Endothelial cell of hepatic sinusoid (primary cell): ENCODE measurements around the gene C12orf57.

Experiments used
- in situ Hi-C: cut with HindIII; loops from 2 replicates; pipeline ENCODE4 v1.10.0; 2017; ENCODE audit warnings: low sequenced_read_pairs

Gene C12orf57

GRCh38 chr12:6936636-6937480 lies 7.0 kb upstream of the C12orf57 start:
- in situ Hi-C loops = no loop called here

DNA sequence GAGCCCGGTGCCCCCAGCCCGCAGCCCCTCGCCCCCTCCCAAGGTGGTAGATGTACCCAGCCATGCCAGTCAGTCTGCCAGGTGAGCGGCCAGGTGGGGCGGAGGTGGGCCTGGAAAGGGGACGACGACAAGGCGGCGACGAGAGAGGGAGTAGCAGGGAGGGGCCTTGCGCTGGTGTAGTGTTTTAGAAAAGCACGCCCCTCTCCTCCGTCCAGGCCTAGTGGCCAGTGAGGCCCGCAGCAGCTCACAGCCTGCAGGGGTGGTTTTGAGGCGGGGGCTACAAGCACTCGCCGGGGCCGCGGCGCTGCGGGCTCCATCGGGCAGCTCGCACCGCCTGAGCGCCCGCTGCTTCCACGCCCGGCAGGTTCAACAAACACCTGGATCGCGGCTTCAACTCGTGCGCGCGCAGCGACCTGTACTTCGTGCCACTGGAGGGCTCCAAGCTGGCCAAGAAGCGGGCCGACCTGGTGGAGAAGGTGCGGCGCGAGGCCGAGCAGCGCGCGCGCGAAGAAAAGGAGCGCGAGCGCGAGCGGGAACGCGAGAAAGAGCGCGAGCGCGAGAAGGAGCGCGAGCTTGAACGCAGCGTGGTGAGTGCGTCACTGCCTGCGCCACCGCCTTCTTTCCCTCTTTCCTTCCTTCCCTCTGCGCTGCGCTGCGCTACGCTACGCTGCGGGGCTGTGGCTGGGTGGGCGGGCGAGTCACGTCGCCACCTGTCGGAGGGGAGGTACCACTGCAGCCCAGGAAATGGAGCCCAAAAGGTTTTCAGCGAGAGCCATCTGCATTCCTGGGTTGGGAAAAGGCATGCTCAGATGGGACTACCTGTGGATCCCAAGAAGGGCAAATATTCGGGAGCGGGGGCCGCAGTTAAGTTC lies 6.1 kb upstream of the C12orf57 start:
- in situ Hi-C loops = no loop called here

- in situ Hi-C loops = no loop called here
These were observed 5.2 kb upstream of the C12orf57 start for GRCh38 chr12:6938353-6939190.

GRCh38 chr12:6939191-6939540 lies 4.7 kb upstream of the C12orf57 start:
- in situ Hi-C loops = no loop called here

- in situ Hi-C loops = no loop called here
These were observed 2.6 kb upstream of the C12orf57 start for GRCh38 chr12:6941267-6941666.

GRCh38 chr12:6941782-6942181 lies 2.0 kb upstream of the C12orf57 start:
- in situ Hi-C loops = no loop called here

- in situ Hi-C loops = no loop called here
These were observed 1.5 kb upstream of the C12orf57 start for GRCh38 chr12:6942331-6942665.

GRCh38 chr12:6943389-6943721 lies 467 bp upstream of the C12orf57 start:
- in situ Hi-C loops = no loop called here

DNA sequence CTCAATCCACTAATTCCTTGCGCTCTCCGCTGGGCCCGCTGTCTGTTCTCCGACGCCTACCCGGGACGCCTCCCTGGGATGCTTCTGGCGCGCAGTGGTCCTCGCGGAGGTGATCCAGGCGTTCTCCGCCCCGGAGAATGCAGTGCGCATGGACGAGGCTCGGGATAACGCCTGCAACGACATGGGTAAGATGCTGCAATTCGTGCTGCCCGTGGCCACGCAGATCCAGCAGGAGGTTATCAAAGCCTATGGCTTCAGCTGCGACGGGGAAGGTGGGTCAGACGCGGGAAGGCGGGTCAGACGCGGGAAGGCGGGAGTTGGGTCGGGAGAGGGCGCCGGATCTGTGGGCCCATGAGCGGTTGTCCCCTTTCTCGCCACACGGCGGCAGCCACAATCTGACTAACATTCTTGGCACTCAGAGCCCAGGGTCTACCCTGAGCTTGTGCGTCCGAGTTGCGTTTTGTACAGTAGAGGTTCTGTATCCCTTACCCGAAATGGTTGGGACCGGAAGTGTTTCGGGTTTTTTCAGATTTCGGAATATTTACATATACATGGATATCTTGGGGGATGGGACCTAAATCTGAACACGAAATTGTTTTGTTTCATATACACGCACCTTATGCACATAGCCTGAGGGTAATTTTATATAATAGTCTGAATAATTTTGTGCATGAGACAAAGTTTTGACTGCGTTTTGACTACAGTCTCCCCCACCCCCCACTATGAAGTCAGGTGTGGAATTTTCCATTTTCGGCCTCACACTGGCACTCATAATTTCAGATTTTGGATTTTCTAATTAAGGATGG lies 762 bp downstream of the C12orf57 start:
- in situ Hi-C loops = no loop called here

GRCh38 chr12:6945613-6946012 lies 1.8 kb downstream of the C12orf57 start:
- in situ Hi-C loops = no loop called here

- in situ Hi-C loops = no loop called here
These were observed 2.5 kb downstream of the C12orf57 start for GRCh38 chr12:6946033-6946919.

GRCh38 chr12:6946920-6947374 lies 3.1 kb downstream of the C12orf57 start:
- in situ Hi-C loops = no loop called here

DNA sequence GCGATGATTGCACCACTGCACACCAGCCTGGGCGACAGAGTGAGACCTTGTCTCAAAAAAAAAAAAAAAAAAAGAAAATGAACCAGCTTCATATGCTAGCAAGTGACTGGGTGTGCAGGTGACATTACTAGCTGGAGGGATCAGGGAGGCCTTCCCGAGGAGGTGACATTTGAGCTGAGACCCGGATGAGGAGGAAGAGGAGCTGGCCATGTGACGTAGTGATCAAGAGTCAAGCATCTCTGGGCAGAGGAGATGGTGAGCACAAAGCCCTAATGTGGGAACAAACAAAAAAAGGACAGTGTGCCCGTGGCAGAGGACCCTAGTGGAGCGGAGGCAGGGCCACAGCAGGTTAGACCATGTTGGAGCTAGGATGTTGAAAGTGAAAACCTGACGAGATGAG lies 3.8 kb downstream of the C12orf57 start:
- in situ Hi-C loops = no loop called here

DNA sequence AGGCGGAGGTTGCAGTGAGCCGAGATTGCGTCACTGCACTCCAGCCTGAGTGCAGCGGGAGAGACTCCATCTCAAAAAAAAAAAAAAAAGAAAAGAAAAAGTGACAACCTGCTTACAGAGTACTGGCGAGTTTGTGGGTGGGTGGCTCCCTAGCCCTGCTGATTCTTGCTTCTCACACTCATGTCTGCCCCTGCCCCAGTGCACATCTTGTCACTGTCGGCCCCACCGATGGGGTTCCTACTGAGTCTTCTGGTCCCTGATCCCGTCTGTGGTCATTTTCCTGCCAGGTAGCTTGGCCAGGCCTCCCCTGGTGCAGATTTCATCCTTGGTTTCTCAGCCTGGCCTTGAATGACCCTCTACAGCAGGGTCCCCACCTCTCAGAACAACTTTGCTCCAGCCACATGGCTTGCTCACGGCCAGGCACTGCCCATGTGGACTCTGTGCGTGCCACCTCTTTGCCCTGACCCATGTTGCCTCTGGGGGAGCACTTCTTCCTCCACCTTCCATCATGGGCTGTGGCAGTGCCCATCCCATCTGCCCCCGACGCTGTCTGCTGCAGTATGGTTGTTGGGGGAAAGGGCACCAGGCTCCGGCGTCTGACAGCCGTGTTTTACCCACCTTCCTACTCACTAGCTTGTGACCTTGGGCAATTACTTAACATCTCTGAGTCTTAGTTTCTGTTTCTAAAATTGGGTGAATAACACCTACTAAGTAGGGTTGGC lies 5.2 kb downstream of the C12orf57 start:
- in situ Hi-C loops = no loop called here

- in situ Hi-C loops = no loop called here
These were observed 6.6 kb downstream of the C12orf57 start for GRCh38 chr12:6950401-6950801.

GRCh38 chr12:6950811-6951540 lies 7.2 kb downstream of the C12orf57 start, which contains the start of gene PTPN6:
TSS of gene PTPN6 (plus strand) at chr12:6951356. CDS start at chr12:6951513, 157 bp downstream.
- in situ Hi-C loops = no loop called here

DNA sequence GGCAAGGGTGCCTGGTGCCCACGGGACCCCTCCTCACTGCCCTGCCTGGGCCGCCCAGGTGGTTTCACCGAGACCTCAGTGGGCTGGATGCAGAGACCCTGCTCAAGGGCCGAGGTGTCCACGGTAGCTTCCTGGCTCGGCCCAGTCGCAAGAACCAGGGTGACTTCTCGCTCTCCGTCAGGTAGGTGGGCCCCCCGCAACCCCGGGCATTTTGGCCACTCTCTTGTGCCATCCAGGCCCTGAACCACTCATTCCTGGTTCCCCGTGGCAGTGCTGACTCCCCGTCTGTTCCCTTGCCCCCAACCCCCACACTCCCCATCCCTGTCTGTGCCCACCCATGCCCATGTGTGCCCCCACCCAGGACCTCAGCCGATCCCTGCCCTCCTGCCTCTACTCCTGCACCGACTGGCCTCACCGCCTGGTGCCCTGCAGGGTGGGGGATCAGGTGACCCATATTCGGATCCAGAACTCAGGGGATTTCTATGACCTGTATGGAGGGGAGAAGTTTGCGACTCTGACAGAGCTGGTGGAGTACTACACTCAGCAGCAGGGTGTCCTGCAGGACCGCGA lies 7.8 kb downstream of the C12orf57 start:
- in situ Hi-C loops = no loop called here
